ENCODE data around the gene ATP2B2.

DNA sequence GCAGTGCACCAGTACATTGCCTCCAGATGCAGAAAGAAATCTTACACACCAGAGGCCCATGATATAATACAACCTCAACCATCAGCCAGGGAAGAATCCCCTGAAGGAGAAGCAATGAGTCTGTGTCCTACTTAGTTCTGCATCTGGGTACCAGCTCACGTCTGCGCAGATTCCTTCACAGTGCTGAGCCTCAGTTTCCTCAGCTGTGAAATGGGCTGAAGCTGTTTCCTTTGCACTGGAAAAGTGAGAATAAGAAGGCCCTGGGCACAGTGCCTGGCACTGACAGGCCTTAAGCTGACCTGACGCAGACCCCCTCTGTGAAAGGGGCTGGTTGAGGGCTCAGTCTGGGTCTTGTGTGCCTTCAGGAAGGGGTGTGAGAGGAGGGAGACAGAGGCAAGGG lies 20.7 kb downstream of the ATP2B2 start:
- TF ChIP-seq, protein P1, sequence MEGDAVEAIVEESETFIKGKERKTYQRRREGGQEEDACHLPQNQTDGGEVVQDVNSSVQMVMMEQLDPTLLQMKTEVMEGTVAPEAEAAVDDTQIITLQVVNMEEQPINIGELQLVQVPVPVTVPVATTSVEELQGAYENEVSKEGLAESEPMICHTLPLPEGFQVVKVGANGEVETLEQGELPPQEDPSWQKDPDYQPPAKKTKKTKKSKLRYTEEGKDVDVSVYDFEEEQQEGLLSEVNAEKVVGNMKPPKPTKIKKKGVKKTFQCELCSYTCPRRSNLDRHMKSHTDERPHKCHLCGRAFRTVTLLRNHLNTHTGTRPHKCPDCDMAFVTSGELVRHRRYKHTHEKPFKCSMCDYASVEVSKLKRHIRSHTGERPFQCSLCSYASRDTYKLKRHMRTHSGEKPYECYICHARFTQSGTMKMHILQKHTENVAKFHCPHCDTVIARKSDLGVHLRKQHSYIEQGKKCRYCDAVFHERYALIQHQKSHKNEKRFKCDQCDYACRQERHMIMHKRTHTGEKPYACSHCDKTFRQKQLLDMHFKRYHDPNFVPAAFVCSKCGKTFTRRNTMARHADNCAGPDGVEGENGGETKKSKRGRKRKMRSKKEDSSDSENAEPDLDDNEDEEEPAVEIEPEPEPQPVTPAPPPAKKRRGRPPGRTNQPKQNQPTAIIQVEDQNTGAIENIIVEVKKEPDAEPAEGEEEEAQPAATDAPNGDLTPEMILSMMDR (IDR thresholded peaks at IDR 0.05 in 4 of 5, conservative IDR thresholded peaks at IDR 0.05 in 1 of 5) = no peak
- TF ChIP-seq POLR2A (IDR thresholded peaks at IDR 0.05) = no peak
